ENCODE data around the gene ATAT1. TPM values are rescaled to one million over a fixed set of nuclear protein-coding genes. Genes with fewer than 3 reads are reported as not detected.
A peak's percentile ranks its signal among the peaks of the same experiment; 100 is the strongest.

The ATAT1 gene
- total and polyA plus RNA-seq, 9 of the 15 experiments (the other 6 are each of a cell fraction or from before 2014, with no cell fraction given), result 0.65 to 5.8 (median 1.6) TPM

DNA sequence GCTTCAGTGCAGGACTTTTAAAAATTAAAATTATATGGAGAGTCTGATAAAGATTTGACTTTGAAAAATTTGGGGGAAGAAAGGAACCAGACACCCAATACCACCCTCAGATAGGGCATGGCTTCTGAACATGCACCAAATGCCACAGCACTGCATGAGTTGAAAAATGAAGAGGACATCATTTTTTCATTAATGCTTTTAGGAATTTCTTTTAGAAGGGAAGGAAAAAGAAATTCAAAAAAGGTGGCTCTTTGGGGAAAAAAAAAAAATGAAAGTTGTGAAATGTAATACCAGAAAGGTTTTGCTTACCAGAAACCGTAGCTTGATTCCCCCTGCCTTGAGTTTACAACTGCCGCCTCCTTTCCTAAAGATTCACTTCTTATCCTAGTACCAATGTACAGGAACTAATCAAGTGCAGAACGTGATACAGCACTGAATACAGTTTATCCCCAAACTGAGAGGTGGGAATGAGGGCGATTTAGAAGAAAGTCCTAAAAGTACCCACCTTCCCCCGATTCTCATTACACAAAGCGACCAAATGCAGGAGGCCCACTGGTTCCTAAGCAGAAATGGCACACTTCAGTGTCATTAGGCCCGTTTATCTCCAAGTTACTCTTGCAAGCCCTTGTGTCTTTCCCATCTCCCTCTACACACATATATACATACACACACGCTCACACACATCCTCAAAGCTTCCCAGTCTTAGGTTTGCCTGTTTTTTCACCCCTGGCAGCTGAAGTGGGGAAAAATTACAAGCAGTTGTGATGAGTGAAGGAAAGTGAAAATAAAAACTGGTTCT is 12.4 kb upstream of the ATAT1 start (continued):
- TF ChIP-seq, protein P1, sequence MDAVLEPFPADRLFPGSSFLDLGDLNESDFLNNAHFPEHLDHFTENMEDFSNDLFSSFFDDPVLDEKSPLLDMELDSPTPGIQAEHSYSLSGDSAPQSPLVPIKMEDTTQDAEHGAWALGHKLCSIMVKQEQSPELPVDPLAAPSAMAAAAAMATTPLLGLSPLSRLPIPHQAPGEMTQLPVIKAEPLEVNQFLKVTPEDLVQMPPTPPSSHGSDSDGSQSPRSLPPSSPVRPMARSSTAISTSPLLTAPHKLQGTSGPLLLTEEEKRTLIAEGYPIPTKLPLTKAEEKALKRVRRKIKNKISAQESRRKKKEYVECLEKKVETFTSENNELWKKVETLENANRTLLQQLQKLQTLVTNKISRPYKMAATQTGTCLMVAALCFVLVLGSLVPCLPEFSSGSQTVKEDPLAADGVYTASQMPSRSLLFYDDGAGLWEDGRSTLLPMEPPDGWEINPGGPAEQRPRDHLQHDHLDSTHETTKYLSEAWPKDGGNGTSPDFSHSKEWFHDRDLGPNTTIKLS (IDR thresholded peaks at IDR 0.05; ENCODE audit: borderline replicate concordance, low read depth), result no peak
- TF ChIP-seq ETV6 (IDR thresholded peaks at IDR 0.05; ENCODE audit: borderline replicate concordance in 1 of 2, low read depth in 2 of 2, low read length in 1 of 2) (no peak), ETV6 (CRISPR knock-in tag; IDR thresholded peaks at IDR 0.05; ENCODE audit: borderline replicate concordance) (0 out of 2 replicates have a peak, but pooled peaks have one; percentile 37), KDM1A (IDR thresholded peaks at IDR 0.05) (no peak), RBM39 (optimal IDR thresholded peaks at IDR 0.05; ENCODE audit: low read depth, low read length) (no peak), L3MBTL2 (IDR thresholded peaks at IDR 0.05) (0 out of 2 replicates have a peak, but pooled peaks have one; percentile 6), HDAC8 (tag; IDR thresholded peaks at IDR 0.05) (no peak), ZNF431 (CRISPR knock-in tag; IDR thresholded peaks at IDR 0.05) (no peak; the same call in 1 of the 2 replicates), HOXB6 (CRISPR knock-in tag; IDR thresholded peaks at IDR 0.05; ENCODE audit: borderline replicate concordance) (no peak; the same call in 1 of the 2 replicates), ZNF445 (CRISPR knock-in tag; IDR thresholded peaks at IDR 0.05; ENCODE audit: low read depth) (peak; percentile 41; the same call in 1 of the 2 replicates), GATAD2A (IDR thresholded peaks at IDR 0.05) (no peak), HSF4 (CRISPR knock-in tag; IDR thresholded peaks at IDR 0.05; ENCODE audit: borderline replicate concordance) (no peak), NR4A1 (CRISPR knock-in tag; IDR thresholded peaks at IDR 0.05) (0 out of 2 replicates have a peak, but pooled peaks have one; percentile 14), NR4A1 (tag; IDR thresholded peaks at IDR 0.05) (no peak), RBFOX2 (IDR thresholded peaks at IDR 0.05; ENCODE audit: low read depth, low read length) (no peak), RHOXF2B (CRISPR knock-in tag; conservative IDR thresholded peaks at IDR 0.05) (peak; percentile 93), NFIC (IDR thresholded peaks at IDR 0.05) (peak; percentile 19; the same call in 1 of the 2 replicates), ZKSCAN8 (CRISPR knock-in tag; IDR thresholded peaks at IDR 0.05) (no peak)
- TF ChIP-seq, protein P2, sequence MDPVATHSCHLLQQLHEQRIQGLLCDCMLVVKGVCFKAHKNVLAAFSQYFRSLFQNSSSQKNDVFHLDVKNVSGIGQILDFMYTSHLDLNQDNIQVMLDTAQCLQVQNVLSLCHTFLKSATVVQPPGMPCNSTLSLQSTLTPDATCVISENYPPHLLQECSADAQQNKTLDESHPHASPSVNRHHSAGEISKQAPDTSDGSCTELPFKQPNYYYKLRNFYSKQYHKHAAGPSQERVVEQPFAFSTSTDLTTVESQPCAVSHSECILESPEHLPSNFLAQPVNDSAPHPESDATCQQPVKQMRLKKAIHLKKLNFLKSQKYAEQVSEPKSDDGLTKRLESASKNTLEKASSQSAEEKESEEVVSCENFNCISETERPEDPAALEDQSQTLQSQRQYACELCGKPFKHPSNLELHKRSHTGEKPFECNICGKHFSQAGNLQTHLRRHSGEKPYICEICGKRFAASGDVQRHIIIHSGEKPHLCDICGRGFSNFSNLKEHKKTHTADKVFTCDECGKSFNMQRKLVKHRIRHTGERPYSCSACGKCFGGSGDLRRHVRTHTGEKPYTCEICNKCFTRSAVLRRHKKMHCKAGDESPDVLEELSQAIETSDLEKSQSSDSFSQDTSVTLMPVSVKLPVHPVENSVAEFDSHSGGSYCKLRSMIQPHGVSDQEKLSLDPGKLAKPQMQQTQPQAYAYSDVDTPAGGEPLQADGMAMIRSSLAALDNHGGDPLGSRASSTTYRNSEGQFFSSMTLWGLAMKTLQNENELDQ (CRISPR knock-in tag; IDR thresholded peaks at IDR 0.05; ENCODE audit: borderline replicate concordance), result peak; percentile 66; the same call in 1 of the 2 replicates
- TF ChIP-seq, protein P3, sequence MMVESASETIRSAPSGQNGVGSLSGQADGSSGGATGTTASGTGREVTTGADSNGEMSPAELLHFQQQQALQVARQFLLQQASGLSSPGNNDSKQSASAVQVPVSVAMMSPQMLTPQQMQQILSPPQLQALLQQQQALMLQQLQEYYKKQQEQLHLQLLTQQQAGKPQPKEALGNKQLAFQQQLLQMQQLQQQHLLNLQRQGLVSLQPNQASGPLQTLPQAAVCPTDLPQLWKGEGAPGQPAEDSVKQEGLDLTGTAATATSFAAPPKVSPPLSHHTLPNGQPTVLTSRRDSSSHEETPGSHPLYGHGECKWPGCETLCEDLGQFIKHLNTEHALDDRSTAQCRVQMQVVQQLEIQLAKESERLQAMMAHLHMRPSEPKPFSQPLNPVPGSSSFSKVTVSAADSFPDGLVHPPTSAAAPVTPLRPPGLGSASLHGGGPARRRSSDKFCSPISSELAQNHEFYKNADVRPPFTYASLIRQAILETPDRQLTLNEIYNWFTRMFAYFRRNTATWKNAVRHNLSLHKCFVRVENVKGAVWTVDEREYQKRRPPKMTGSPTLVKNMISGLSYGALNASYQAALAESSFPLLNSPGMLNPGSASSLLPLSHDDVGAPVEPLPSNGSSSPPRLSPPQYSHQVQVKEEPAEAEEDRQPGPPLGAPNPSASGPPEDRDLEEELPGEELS (CRISPR knock-in tag; IDR thresholded peaks at IDR 0.05; ENCODE audit: borderline replicate concordance), result 0 out of 2 replicates have a peak, but pooled peaks have one; percentile 36
- TF ChIP-seq, protein P4, sequence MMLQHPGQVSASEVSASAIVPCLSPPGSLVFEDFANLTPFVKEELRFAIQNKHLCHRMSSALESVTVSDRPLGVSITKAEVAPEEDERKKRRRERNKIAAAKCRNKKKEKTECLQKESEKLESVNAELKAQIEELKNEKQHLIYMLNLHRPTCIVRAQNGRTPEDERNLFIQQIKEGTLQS (IDR thresholded peaks at IDR 0.05), result no peak
- TF ChIP-seq, protein P4 (CRISPR knock-in tag; conservative IDR thresholded peaks at IDR 0.05), result 0 out of 2 replicates have a peak, but pooled peaks have one; percentile 5

Measured in K562 (cell line).